Stomach (tissue), 9 donors: ENCODE measurements around the gene VPS8. TPM values are rescaled to one million over a fixed set of nuclear protein-coding genes. Genes with fewer than 3 reads are reported as not detected.

Experiments used
- DNase-seq, 2 donors: peaks; one replicate each; pipeline versions ENCODE4 v3.0.0 to v3.0.0-alpha.2; 2013 to 2019
- H3K27ac ChIP-seq, 5 donors: fragments of 200-600 bp in 4 of 5; sonication (generic) in 4 of 5; one replicate each; pipeline ENCODE4 v1.5.1; 2013 to 2019; ENCODE audit warnings: mild to moderate bottlenecking in 1 of 5, moderate library complexity in 1 of 5
- H3K27me3 ChIP-seq, 3 donors: fragments of 200-600 bp; sonication (generic); one replicate each; pipeline ENCODE4 v1.5.1; 2017 to 2019; ENCODE audit warnings: mixed run types in 1 of 3
- H3K36me3 ChIP-seq, 4 donors: fragments of 200-600 bp; sonication (generic); 1 replicate in 3 of 4; 2 replicates in 1 of 4; pipeline ENCODE4 v1.5.1; 2016 to 2019
- H3K4me1 ChIP-seq, 4 donors: fragments of 200-600 bp; sonication (generic); one replicate each; pipeline ENCODE4 v1.5.1; 2016 to 2019
- H3K4me3 ChIP-seq, 4 donors: fragments of 200-600 bp; sonication (generic) in 3 of 4; one replicate each; pipeline ENCODE4 v1.5.1; 2016 to 2019; ENCODE audit warnings: mild to moderate bottlenecking in 1 of 4
- H3K9me3 ChIP-seq, 4 donors: fragments of 200-600 bp; sonication (generic); one replicate each; pipeline ENCODE4 v1.5.1; 2016 to 2019
- EP300 ChIP-seq: sonication (generic); formaldehyde crosslinking; IDR thresholded peaks from one replicate; pipeline ENCODE4 v1.6.1; 2017; ENCODE audit warnings: antibody characterized with exemption
- POLR2A ChIP-seq, 4 donors: fragments of 450-650 bp; IDR thresholded peaks; one replicate each; pipeline ENCODE4 v1.6.1; 2016; ENCODE audit warnings: antibody characterized with exemption in 4 of 4, control low read depth in 2 of 4, mild to moderate bottlenecking in 1 of 4, moderate library complexity in 1 of 4
- POLR2AphosphoS5 ChIP-seq, 3 donors: sonication (generic); formaldehyde crosslinking; IDR thresholded peaks; one replicate each; pipeline ENCODE4 v1.6.1; 2016; ENCODE audit warnings: antibody characterized with exemption in 3 of 3
- WGBS, 5 donors: extraction: QIAGEN DNeasy Blood & Tissue Kit in 3 of 5; methylation state at CpG; one replicate each; pipeline versions ENCODE4 v1.1.5 to v1.1.7; 2013 to 2018; 5-methylcytosine and 5-hydroxymethylcytosine counted together
- intact Hi-C: fragments of 100-400 bp; cut with DNase I; formaldehyde crosslinking; loops from one replicate; pipeline ENCODE4 v1.15.1; 2023; ENCODE audit warnings: low total_unique reads
- polyA plus RNA-seq, 3 donors: library from polyadenylated mRNA; stranded (reverse); fragments of 200-250 nt; gene quantifications; one replicate each; pipeline ENCODE4 v1.2.3, GENCODE V29; 2013
- total RNA-seq, 5 donors: library from RNA; depleted of rRNA; stranded (reverse); fragments of >200 nt; gene quantifications; one replicate each; pipeline versions ENCODE4 v1.1.0 to v1.2.3, GENCODE V29; 2014 to 2016
- TF ChIP-seq, protein P1 (sequence below), 7 experiments: fragments of 450-650 bp in 4 of 7; fragments of 200-600 bp in 3 of 7; sonication (generic) in 3 of 7; IDR thresholded peaks; one replicate each; pipeline ENCODE4 v1.5.1; 2016 to 2019; ENCODE audit warnings: antibody characterized with exemption in 7 of 7, control low read depth in 2 of 7, mild to moderate bottlenecking in 1 of 7
- donor health status: healthy with polysubstance abuse.
- donor health status: Bipolar disorder and iron deficiency.
- donor health status: healthy.

VPS8 gene
- total and polyA plus RNA-seq, 8 donors, result 7.5 to 126 (median 37.5) TPM

DNA sequence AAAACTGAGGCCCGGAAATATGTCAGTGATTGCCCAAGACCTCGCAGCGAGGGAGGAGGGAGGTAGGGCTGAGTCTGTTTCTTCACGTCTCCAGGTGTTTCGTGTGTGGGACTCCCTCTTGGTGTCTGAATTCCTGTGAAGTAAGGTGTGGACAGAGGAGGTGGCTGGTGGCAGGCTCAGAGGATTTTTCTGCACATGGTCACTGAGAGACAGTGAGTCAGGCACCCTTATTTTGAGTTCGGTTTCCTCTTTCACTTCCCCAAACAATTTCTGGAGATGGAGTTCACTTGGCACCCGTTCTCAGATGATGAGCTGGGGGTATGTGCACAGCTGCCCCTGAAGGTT lies 46.3 kb upstream of the VPS8 start:
- Histone ChIP-seq H3K4me1 (peaks cover 16 to 33% (median 20%) of the 10 kb centered on the region in 4 donors), H3K27me3 (no peaks in the 10 kb centered on the region), H3K36me3 (no peaks in the 10 kb centered on the region), H3K9me3 (no peaks in the 10 kb centered on the region), H3K4me3 (no peak overlapping the region), H3K27ac (no peak overlapping the region)
- intact Hi-C loops, result no loop called here
- WGBS, 5 donors, result 62 to 76% (median 74%) methylated on average over 7 of the region's 7 CpGs
- no peak for DNase-seq
- TF ChIP-seq POLR2AphosphoS5 (IDR thresholded peaks at IDR 0.05) (no peak), POLR2A (IDR thresholded peaks at IDR 0.05) (no peak), EP300 (no peak)
- TF ChIP-seq, protein P1, sequence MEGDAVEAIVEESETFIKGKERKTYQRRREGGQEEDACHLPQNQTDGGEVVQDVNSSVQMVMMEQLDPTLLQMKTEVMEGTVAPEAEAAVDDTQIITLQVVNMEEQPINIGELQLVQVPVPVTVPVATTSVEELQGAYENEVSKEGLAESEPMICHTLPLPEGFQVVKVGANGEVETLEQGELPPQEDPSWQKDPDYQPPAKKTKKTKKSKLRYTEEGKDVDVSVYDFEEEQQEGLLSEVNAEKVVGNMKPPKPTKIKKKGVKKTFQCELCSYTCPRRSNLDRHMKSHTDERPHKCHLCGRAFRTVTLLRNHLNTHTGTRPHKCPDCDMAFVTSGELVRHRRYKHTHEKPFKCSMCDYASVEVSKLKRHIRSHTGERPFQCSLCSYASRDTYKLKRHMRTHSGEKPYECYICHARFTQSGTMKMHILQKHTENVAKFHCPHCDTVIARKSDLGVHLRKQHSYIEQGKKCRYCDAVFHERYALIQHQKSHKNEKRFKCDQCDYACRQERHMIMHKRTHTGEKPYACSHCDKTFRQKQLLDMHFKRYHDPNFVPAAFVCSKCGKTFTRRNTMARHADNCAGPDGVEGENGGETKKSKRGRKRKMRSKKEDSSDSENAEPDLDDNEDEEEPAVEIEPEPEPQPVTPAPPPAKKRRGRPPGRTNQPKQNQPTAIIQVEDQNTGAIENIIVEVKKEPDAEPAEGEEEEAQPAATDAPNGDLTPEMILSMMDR (IDR thresholded peaks at IDR 0.05), result no peak

DNA sequence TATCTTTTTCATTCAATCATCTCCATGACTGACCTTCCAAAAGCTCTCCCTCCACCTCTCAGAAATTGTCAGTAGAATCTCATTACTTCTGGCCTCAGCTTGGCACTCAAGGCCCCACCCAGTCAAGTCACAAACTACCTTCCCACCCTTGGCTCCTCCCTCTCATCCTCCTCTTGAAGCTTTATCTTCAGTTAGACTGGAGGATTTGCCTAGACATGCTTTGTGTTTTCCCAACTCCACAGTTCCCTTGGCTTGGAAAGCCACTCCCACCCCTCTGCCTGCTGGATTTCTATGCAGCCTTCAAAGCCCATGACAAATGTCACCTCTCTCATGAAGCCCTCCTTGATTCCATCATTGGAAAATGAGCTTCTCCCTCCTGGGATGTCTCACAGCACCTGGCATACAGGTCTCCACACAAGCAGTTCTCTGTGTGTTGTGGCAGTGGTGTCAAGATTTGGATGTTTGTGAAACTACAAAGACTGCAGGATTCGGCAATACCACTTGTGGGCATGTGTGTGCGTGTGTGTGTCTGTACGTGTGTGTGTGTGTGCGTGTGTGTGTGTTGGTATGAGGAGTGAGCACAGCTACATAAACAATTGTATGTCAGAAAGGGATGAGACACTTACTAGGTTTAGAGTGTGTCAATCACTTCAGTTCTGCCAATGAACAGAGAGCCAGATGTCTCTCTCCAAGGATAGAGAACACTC lies 45.3 kb upstream of the VPS8 start:
- H3K36me3 ChIP-seq, result no peaks in the 10 kb centered on the region
- intact Hi-C loops, result no loop called here
- no peak overlapping the region for H3K27ac ChIP-seq
- DNase-seq, result no peak
- H3K27me3 ChIP-seq, result no peaks in the 10 kb centered on the region
- peaks cover 8 to 33% (median 10%) of the 10 kb centered on the region in 4 donors for H3K4me1 ChIP-seq
- no peak overlapping the region for H3K4me3 ChIP-seq
- H3K9me3 ChIP-seq, result no peaks in the 10 kb centered on the region
- TF ChIP-seq EP300 (no peak), POLR2AphosphoS5 (IDR thresholded peaks at IDR 0.05) (no peak), POLR2A (IDR thresholded peaks at IDR 0.05) (no peak)
- TF ChIP-seq, protein P1 (IDR thresholded peaks at IDR 0.05), result no peak
- WGBS, 5 donors, result 75 to 83% (median 81%) methylated on average over 4 of the region's 4 CpGs

DNA sequence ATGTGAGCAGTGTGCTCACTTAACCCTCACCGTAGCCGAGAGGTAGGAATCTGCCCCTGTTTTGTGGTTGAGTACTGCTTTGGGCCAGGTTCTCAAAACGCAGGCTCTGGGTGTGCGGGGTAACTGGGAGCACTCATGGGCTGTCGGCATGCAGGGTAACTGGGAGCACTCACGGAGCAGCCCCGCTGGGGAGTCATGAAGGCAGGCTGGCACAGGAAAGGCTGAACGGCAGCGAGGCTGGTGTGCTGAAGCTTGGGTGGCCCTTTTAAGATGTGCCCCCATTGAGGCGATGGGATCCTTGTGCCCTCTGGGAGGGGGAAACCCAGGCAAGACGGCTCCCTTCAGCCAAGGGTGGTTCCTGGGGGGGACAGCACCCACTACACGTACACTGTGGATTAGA lies 44.6 kb upstream of the VPS8 start:
- H3K27me3 ChIP-seq, result no peaks in the 10 kb centered on the region
- no peaks in the 10 kb centered on the region for H3K36me3 ChIP-seq
- DNase-seq, result no peak
- H3K27ac ChIP-seq, result no peak overlapping the region
- intact Hi-C loops, result no loop called here
- no peak overlapping the region for H3K4me3 ChIP-seq
- WGBS, 5 donors, result 81 to 92% (median 87%) methylated on average over 11 to 12 of the region's 12 CpGs
- peaks cover 1 to 33% (median 4%) of the 10 kb centered on the region in 4 donors for H3K4me1 ChIP-seq
- no peaks in the 10 kb centered on the region for H3K9me3 ChIP-seq
- no peak for TF ChIP-seq POLR2A (IDR thresholded peaks at IDR 0.05)

DNA sequence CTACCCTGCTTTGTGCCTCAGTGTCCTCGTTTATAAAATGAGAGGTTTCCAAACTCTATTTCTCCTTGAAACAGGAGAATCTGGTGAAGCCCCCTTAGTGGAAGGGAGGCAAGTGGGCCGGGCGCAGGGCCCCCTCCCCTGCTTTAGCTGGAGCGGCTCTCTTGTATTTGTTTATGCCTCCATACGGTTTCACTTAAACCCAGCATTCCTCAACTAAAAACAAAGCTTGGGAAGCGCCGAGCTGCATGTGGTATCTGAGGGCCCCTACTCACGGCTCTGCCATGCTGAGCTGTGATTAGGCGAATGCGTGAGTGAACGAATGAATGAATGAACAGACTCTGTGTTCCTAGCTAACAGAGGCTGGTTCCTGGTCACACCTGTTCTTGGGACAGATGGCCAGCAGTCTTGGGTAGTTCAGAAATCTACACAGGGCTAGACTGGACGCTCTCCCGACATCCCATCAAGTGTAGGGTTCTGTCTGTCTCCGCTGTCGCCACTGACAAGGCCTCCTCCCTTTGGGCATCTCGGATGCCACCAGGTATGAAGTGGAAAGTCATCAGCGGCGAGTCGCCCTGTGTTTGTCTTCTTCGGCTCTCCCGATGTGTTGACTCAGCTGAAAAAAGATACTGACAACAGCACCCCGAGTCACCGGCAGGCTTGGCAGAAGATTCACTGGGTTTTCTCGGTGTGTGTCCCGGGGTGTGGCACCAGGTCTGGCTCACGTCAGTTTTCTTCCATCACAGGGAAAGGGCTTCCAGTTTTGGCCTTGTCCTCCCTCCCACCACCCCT lies 42.4 kb upstream of the VPS8 start:
- DNase-seq, result no peak
- intact Hi-C loops, result no loop called here
- 73 to 84% (median 79%) methylated on average over 26 of the region's 26 CpGs for WGBS, 5 donors

More for the DNA sequence above, 42.4 kb upstream of the VPS8 start:
- TF ChIP-seq EP300, result no peak
- no peak for TF ChIP-seq POLR2AphosphoS5 (IDR thresholded peaks at IDR 0.05)
- TF ChIP-seq POLR2A (IDR thresholded peaks at IDR 0.05), result no peak
- TF ChIP-seq, protein P1 (IDR thresholded peaks at IDR 0.05), result no peak
- Histone ChIP-seq H3K27me3 (no peaks in the 10 kb centered on the region), H3K4me1 (peaks cover 0 to 39% (median 8%) of the 10 kb centered on the region in 4 donors), H3K27ac (no peak overlapping the region), H3K9me3 (no peaks in the 10 kb centered on the region), H3K36me3 (no peaks in the 10 kb centered on the region), H3K4me3 (no peak overlapping the region)
